Fibroblast of the aortic adventitia (primary cell): ENCODE results near the gene ABI3BP. TPM values are rescaled to one million over a fixed set of nuclear protein-coding genes. Genes with fewer than 3 reads are reported as not detected.

Source experiments
- DNase-seq: peaks from one replicate; pipeline ENCODE4 v3.0.0-alpha.2; 2010; ENCODE audit warnings: low read depth
- H3K4me3 ChIP-seq: 2 replicates; pipeline ENCODE4 v1.5.1; 2011; ENCODE audit warnings: low read depth, mild to moderate bottlenecking, control low read depth, low read length, moderate library complexity
- total RNA-seq: library from RNA; depleted of rRNA; stranded (reverse); fragments of >200 nt; gene quantifications from 2 replicates; pipeline ENCODE4 v1.2.3, GENCODE V29; 2012; ENCODE audit warnings: low replicate concordance
- TF ChIP-seq, protein P1 (sequence below): IDR thresholded peaks from 2 replicates; pipeline ENCODE4 v1.5.1; 2011; ENCODE audit warnings: mild to moderate bottlenecking, low read length, control low read depth, inconsistent platforms; ENCODE audit not compliant: insufficient read depth

The ABI3BP gene
- total RNA-seq, 1 donor, result 108 TPM

DNA sequence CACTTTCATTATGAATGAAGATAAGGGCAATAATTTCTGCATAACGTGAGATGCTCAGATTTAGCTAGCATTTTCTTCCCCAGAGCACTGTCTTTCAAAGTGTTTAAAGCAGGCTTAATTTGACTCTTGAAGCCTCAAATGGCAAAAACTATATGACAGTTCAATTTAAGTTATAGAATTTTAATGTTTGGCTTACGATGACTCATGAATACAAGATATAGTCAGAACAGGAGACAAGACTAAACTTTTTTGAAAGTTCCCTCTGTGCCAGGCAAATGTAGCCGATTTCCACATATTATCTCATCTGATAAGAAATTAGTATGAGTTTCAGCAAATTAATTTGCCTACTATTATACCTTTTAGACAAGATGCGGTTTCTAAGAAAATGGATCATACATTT is 19.6 kb downstream of the ABI3BP start:
- no peak overlapping the region for H3K4me3 ChIP-seq
- TF ChIP-seq, protein P1, sequence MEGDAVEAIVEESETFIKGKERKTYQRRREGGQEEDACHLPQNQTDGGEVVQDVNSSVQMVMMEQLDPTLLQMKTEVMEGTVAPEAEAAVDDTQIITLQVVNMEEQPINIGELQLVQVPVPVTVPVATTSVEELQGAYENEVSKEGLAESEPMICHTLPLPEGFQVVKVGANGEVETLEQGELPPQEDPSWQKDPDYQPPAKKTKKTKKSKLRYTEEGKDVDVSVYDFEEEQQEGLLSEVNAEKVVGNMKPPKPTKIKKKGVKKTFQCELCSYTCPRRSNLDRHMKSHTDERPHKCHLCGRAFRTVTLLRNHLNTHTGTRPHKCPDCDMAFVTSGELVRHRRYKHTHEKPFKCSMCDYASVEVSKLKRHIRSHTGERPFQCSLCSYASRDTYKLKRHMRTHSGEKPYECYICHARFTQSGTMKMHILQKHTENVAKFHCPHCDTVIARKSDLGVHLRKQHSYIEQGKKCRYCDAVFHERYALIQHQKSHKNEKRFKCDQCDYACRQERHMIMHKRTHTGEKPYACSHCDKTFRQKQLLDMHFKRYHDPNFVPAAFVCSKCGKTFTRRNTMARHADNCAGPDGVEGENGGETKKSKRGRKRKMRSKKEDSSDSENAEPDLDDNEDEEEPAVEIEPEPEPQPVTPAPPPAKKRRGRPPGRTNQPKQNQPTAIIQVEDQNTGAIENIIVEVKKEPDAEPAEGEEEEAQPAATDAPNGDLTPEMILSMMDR, result no peak
- DNase-seq, result no peak

GRCh38 chr3:100972867-100973266 is 20.4 kb downstream of the ABI3BP start:
- TF ChIP-seq, protein P1, result no peak
- no peak for DNase-seq

GRCh38 chr3:100972301-100972844 is 20.8 kb downstream of the ABI3BP start:
- TF ChIP-seq, protein P1, result no peak
- no peak for DNase-seq
- no peak overlapping the region for H3K4me3 ChIP-seq

More at GRCh38 chr3:100972867-100973266, 20.4 kb downstream of the ABI3BP start:
- H3K4me3 ChIP-seq, result no peak overlapping the region

- TF ChIP-seq, protein P1, result no peak
- no peak overlapping the region for H3K4me3 ChIP-seq
- DNase-seq, result no peak
These were observed 21.4 kb downstream of the ABI3BP start for GRCh38 chr3:100971798-100972197.

GRCh38 chr3:100970477-100970990 is 22.7 kb downstream of the ABI3BP start:
- no peak overlapping the region for H3K4me3 ChIP-seq
- DNase-seq, result no peak
- TF ChIP-seq, protein P1, result no peak

DNA sequence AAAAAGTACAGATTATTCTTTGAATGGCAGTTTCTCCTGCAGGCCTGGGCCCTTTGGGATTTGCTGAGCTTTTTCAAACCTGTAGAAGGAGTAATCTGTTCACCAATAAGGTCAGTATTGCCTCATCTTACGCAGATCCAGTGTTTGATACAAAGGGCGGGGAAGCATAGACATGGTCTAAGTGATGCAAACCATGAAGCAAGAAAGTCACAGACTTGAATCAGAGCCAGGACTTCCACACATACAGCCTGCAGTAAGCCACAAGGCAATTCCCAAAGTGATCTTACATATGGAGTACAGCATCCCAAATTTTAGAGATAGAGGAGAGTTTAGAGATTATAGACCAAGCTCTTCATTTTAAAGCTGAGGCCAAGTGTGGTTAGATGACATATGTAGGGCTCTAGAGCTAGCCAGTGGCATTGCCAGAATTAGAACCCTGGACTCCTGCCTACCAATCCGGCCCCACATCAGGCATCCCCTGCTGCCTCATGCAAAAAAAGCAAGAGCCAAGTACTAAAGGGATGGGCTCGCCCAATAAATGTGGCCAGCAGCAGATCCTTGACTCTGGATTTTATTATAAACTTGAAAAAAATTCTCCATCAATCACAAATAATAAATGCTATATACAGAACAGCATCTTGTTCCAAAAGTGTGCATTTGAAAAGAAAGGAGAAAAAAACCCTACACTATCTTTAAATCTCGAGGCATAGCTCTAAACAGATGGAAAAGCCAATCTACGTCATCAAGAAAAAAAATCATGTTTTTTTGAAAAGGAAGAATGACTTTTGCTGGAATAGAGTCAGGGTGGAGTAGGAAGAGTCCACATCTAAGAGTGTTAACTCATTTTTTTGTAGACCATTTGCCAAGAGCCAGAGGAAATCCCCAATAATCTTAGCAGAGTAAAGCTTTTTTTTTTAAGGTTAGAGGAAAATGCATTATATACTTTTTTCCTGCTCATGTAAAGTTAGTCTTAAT is 24.0 kb downstream of the ABI3BP start:
- TF ChIP-seq, protein P1, result no peak
- no peak overlapping the region for H3K4me3 ChIP-seq
- peak; percentile 92 for DNase-seq
